Liver (tissue), 9 donors: ENCODE results near the gene RTL9. TPM values are rescaled to one million over a fixed set of nuclear protein-coding genes. Genes with fewer than 3 reads are reported as not detected.

ENCODE experiments used
- DNase-seq: peaks from one replicate; pipeline ENCODE4 v3.0.0-alpha.2; 2017; ENCODE audit warnings: low spot score
- H3K27ac ChIP-seq, 2 donors: one replicate each; pipeline ENCODE4 v1.7.0; 2013; ENCODE audit warnings: inconsistent platforms in 2 of 2, low read length in 2 of 2, control low read depth in 1 of 2, low read depth in 1 of 2, mild to moderate bottlenecking in 1 of 2
- H3K27me3 ChIP-seq, 4 donors: one replicate each; pipeline versions ENCODE4 v1.6.1 to v1.7.0; 2013; ENCODE audit warnings: low read length in 3 of 4, inconsistent platforms in 1 of 4, mild to moderate bottlenecking in 1 of 4, moderate library complexity in 1 of 4; ENCODE audit not compliant: control insufficient read depth in 4 of 4, insufficient read depth in 4 of 4
- H3K36me3 ChIP-seq, 4 donors: one replicate each; pipeline versions ENCODE4 v1.6.1 to v1.7.0; 2013; ENCODE audit warnings: low read length in 3 of 4, mild to moderate bottlenecking in 3 of 4, low read depth in 1 of 4, moderate library complexity in 1 of 4; ENCODE audit not compliant: control insufficient read depth in 4 of 4, insufficient read depth in 3 of 4
- H3K4me1 ChIP-seq, 4 donors: one replicate each; pipeline versions ENCODE4 v1.6.1 to v1.7.0; 2013; ENCODE audit warnings: low read length in 3 of 4, mild to moderate bottlenecking in 3 of 4, moderate library complexity in 1 of 4; ENCODE audit not compliant: control insufficient read depth in 4 of 4, insufficient read depth in 4 of 4
- H3K4me3 ChIP-seq, 3 donors: one replicate each; pipeline versions ENCODE4 v1.6.1 to v1.7.0; 2013; ENCODE audit warnings: low read length in 3 of 3, control low read depth in 1 of 3, low read depth in 1 of 3, mild to moderate bottlenecking in 1 of 3
- H3K9ac ChIP-seq, 2 donors: one replicate each; pipeline ENCODE4 v1.7.0; 2013; ENCODE audit warnings: low read length in 2 of 2, mild to moderate bottlenecking in 2 of 2, moderate library complexity in 2 of 2, control low read depth in 1 of 2, low read depth in 1 of 2
- H3K9me3 ChIP-seq, 4 donors: one replicate each; pipeline versions ENCODE4 v1.6.1 to v1.7.0; 2013; ENCODE audit warnings: low read length in 3 of 4; ENCODE audit not compliant: control insufficient read depth in 4 of 4
- EGR1 ChIP-seq, 2 donors: IDR thresholded peaks; 2 replicates each; pipeline ENCODE4 v1.6.1; 2016 to 2018; ENCODE audit warnings: antibody characterized with exemption in 2 of 2, low read depth in 2 of 2
- FOXA1 ChIP-seq: IDR thresholded peaks from 2 replicates; pipeline ENCODE4 v1.6.1; 2016; ENCODE audit warnings: antibody characterized with exemption
- FOXA2 ChIP-seq: IDR thresholded peaks from 2 replicates; pipeline ENCODE4 v1.6.1; 2016; ENCODE audit warnings: antibody characterized with exemption
- GABPA ChIP-seq, 2 donors: IDR thresholded peaks in 1 of 2; conservative IDR thresholded peaks in 1 of 2; 2 replicates each; pipeline ENCODE4 v1.6.1; 2016; ENCODE audit warnings: antibody characterized with exemption in 2 of 2, mild to moderate bottlenecking in 1 of 2, moderate library complexity in 1 of 2
- HNF4A ChIP-seq, 2 donors: conservative IDR thresholded peaks; 2 replicates each; pipeline ENCODE4 v1.6.1; 2016; ENCODE audit warnings: antibody characterized with exemption in 2 of 2, mild to moderate bottlenecking in 2 of 2
- HNF4G ChIP-seq: IDR thresholded peaks from 2 replicates; pipeline ENCODE4 v1.6.1; 2016; ENCODE audit warnings: antibody characterized with exemption
- JUND ChIP-seq, 2 donors: IDR thresholded peaks; 2 replicates each; pipeline ENCODE4 v1.6.1; 2016; ENCODE audit warnings: antibody characterized with exemption in 2 of 2
- NR2F2 ChIP-seq: IDR thresholded peaks from 2 replicates; pipeline ENCODE4 v1.6.1; 2016; ENCODE audit warnings: antibody characterized with exemption
- RAD21 ChIP-seq, 2 donors: IDR thresholded peaks; 2 replicates each; pipeline ENCODE4 v1.6.1; 2016; ENCODE audit warnings: antibody characterized with exemption in 2 of 2, mild to moderate bottlenecking in 2 of 2
- RXRA ChIP-seq, 2 donors: IDR thresholded peaks; 2 replicates each; pipeline ENCODE4 v1.6.1; 2017 to 2018; ENCODE audit warnings: antibody characterized with exemption in 2 of 2, mild to moderate bottlenecking in 1 of 2
- SP1 ChIP-seq: IDR thresholded peaks from 2 replicates; pipeline ENCODE4 v1.6.1; 2018; ENCODE audit warnings: antibody characterized with exemption, mild to moderate bottlenecking
- TAF1 ChIP-seq: conservative IDR thresholded peaks from 2 replicates; pipeline ENCODE4 v1.6.1; 2016; ENCODE audit warnings: antibody characterized with exemption, mild to moderate bottlenecking
- YY1 ChIP-seq: IDR thresholded peaks from 2 replicates; pipeline ENCODE4 v1.6.1; 2016; ENCODE audit warnings: antibody characterized with exemption, mild to moderate bottlenecking
- WGBS: extraction: QIAGEN DNeasy Blood & Tissue Kit; methylation state at CpG from one replicate; pipeline ENCODE4 v1.1.7; 2013; 5-methylcytosine and 5-hydroxymethylcytosine counted together
- polyA plus RNA-seq, 2 donors: library from polyadenylated mRNA; stranded (reverse) in 1 of 2; unstranded in 1 of 2; fragments of 200-250 nt in 1 of 2; fragments of >200 nt in 1 of 2; fragmentation: Nextera tagmentation in 1 of 2; extraction: Ambion mirVana in 1 of 2; gene quantifications; one replicate each; pipeline versions ENCODE4 v1.2.1 to v1.2.3, GENCODE V29; 2013 to 2015
- total RNA-seq, 2 donors: library from RNA; depleted of rRNA; stranded (reverse); fragments of >200 nt; gene quantifications; one replicate each; pipeline ENCODE4 v1.2.3, GENCODE V29; 2014
- TF ChIP-seq, protein P1 (sequence below): IDR thresholded peaks from 2 replicates; pipeline ENCODE4 v1.6.1; 2016; ENCODE audit warnings: antibody characterized with exemption, mild to moderate bottlenecking
- TF ChIP-seq, protein P2 (sequence below): IDR thresholded peaks from 2 replicates; pipeline ENCODE4 v1.6.1; 2016; ENCODE audit warnings: antibody characterized with exemption
- TF ChIP-seq, protein P3 (sequence below): fragments of 150-350 bp; IDR thresholded peaks from 2 replicates; pipeline ENCODE4 v1.5.1; 2017; ENCODE audit warnings: improper control_type of control experiment, low read depth, low read length; ENCODE audit not compliant: missing input control
- TF ChIP-seq, protein P4 (sequence below): IDR thresholded peaks from 2 replicates; pipeline ENCODE4 v1.6.1; 2016; ENCODE audit warnings: antibody characterized with exemption
- TF ChIP-seq, protein P5 (sequence below): IDR thresholded peaks from 2 replicates; pipeline ENCODE4 v1.6.1; 2016; ENCODE audit warnings: antibody characterized with exemption
- donor health status: healthy.
- donor health status: healthy.
- donor health status: healthy.
- donor health status: healthy.
- donor health status: healthy.

RTL9 gene
- total and polyA plus RNA-seq, 4 donors, result 0.05 to 0.37 (median 0.25) TPM; not detected in 1

DNA sequence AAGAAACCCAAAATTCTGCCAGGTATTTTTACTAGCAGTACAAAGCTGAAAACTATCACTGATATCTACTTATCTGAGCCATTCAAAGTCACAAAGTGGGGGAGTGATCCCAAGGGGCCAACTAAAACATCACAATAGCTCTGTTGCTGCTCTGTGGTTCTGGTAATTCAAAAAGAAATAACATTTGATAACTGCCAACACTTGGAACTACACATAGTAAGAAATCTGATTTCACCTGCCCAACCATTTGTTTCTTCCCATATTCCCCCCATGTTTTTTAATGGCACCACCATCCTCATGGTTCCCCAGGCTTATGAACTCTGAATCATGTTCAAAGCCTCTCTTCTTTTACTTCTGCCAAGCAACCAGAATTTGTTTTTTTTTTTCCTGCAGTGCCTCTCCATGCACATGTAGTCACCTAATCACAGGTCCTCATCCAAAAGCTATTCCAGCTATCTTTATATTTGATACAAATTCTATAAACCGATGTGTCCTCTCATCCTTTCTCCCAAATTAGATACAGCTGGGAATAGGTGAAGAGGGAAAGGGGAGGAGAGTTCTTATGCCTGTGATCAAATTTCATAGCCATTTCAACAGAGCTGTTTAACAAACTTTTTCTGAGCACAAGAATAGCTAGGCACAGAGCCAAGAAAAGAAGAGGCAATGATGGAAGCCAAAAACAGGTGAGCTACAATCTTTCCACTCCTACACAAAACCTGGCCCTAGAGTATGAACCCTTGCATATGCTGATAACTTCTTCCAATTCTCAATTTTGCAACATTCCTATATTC lies 48.5 kb upstream of the RTL9 start:
- Histone ChIP-seq H3K27me3 (no peaks in the 10 kb centered on the region), H3K9me3 (no peaks in the 10 kb centered on the region), H3K4me3 (no peak overlapping the region), H3K9ac (no peak overlapping the region), H3K27ac (no peak overlapping the region), H3K36me3 (no peaks in the 10 kb centered on the region), H3K4me1 (no peaks in the 10 kb centered on the region)
- TF ChIP-seq RAD21 (IDR thresholded peaks at IDR 0.05) (no peak), FOXA2 (no peak), FOXA1 (no peak), NR2F2 (no peak), HNF4G (no peak), GABPA (IDR thresholded peaks at IDR 0.05 in 1 of 2, conservative IDR thresholded peaks at IDR 0.05 in 1 of 2) (no peak), JUND (IDR thresholded peaks at IDR 0.05) (no peak), RXRA (IDR thresholded peaks at IDR 0.05) (no peak), HNF4A (conservative IDR thresholded peaks at IDR 0.05) (no peak), TAF1 (no peak), EGR1 (IDR thresholded peaks at IDR 0.05; ENCODE audit: low read depth in 2 of 2) (no peak), SP1 (no peak), YY1 (no peak)
- TF ChIP-seq, protein P1, sequence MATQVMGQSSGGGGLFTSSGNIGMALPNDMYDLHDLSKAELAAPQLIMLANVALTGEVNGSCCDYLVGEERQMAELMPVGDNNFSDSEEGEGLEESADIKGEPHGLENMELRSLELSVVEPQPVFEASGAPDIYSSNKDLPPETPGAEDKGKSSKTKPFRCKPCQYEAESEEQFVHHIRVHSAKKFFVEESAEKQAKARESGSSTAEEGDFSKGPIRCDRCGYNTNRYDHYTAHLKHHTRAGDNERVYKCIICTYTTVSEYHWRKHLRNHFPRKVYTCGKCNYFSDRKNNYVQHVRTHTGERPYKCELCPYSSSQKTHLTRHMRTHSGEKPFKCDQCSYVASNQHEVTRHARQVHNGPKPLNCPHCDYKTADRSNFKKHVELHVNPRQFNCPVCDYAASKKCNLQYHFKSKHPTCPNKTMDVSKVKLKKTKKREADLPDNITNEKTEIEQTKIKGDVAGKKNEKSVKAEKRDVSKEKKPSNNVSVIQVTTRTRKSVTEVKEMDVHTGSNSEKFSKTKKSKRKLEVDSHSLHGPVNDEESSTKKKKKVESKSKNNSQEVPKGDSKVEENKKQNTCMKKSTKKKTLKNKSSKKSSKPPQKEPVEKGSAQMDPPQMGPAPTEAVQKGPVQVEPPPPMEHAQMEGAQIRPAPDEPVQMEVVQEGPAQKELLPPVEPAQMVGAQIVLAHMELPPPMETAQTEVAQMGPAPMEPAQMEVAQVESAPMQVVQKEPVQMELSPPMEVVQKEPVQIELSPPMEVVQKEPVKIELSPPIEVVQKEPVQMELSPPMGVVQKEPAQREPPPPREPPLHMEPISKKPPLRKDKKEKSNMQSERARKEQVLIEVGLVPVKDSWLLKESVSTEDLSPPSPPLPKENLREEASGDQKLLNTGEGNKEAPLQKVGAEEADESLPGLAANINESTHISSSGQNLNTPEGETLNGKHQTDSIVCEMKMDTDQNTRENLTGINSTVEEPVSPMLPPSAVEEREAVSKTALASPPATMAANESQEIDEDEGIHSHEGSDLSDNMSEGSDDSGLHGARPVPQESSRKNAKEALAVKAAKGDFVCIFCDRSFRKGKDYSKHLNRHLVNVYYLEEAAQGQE, result no peak
- TF ChIP-seq, protein P2, sequence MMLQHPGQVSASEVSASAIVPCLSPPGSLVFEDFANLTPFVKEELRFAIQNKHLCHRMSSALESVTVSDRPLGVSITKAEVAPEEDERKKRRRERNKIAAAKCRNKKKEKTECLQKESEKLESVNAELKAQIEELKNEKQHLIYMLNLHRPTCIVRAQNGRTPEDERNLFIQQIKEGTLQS, result no peak
- TF ChIP-seq, protein P3, sequence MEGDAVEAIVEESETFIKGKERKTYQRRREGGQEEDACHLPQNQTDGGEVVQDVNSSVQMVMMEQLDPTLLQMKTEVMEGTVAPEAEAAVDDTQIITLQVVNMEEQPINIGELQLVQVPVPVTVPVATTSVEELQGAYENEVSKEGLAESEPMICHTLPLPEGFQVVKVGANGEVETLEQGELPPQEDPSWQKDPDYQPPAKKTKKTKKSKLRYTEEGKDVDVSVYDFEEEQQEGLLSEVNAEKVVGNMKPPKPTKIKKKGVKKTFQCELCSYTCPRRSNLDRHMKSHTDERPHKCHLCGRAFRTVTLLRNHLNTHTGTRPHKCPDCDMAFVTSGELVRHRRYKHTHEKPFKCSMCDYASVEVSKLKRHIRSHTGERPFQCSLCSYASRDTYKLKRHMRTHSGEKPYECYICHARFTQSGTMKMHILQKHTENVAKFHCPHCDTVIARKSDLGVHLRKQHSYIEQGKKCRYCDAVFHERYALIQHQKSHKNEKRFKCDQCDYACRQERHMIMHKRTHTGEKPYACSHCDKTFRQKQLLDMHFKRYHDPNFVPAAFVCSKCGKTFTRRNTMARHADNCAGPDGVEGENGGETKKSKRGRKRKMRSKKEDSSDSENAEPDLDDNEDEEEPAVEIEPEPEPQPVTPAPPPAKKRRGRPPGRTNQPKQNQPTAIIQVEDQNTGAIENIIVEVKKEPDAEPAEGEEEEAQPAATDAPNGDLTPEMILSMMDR, result no peak
- TF ChIP-seq, protein P4, sequence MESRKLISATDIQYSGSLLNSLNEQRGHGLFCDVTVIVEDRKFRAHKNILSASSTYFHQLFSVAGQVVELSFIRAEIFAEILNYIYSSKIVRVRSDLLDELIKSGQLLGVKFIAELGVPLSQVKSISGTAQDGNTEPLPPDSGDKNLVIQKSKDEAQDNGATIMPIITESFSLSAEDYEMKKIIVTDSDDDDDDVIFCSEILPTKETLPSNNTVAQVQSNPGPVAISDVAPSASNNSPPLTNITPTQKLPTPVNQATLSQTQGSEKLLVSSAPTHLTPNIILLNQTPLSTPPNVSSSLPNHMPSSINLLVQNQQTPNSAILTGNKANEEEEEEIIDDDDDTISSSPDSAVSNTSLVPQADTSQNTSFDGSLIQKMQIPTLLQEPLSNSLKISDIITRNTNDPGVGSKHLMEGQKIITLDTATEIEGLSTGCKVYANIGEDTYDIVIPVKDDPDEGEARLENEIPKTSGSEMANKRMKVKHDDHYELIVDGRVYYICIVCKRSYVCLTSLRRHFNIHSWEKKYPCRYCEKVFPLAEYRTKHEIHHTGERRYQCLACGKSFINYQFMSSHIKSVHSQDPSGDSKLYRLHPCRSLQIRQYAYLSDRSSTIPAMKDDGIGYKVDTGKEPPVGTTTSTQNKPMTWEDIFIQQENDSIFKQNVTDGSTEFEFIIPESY, result no peak
- TF ChIP-seq, protein P5, sequence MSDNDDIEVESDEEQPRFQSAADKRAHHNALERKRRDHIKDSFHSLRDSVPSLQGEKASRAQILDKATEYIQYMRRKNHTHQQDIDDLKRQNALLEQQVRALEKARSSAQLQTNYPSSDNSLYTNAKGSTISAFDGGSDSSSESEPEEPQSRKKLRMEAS, result no peak
- 85% methylated on average over 1 of the region's 1 CpG for WGBS
- DNase-seq, result no peak
